WTC11 (cell line): ENCODE data around the gene MGAT4A. TPM values are rescaled to one million over a fixed set of nuclear protein-coding genes. Genes with fewer than 3 reads are reported as not detected.

ENCODE experiments used
- ATAC-seq: fragments of 200-7000 bp; cut with Tn5 transposase; 2 replicates; pipeline ENCODE4 v1.10.0; 2021; ENCODE audit warnings: mild to moderate bottlenecking, moderate library complexity
- CTCF ChIA-PET: fragments of 300-600 bp; sonication (Branson Sonifier 250); formaldehyde crosslinking; loops from one replicate; lab custom pipeline; 2021; ENCODE audit warnings: antibody characterized with exemption; lab: Charles Lee
- POLR2A ChIA-PET: fragments of 350-600 bp; sonication (Branson Sonifier 250); formaldehyde crosslinking; loops from one replicate; lab custom pipeline; 2021; ENCODE audit warnings: antibody characterized with exemption; lab: Charles Lee
- DNase-seq: peaks from one replicate; pipeline ENCODE4 v3.0.0; 2021; ENCODE audit warnings: low spot score
- H3K27ac Mint-ChIP-seq: 2 replicates; pipeline ENCODE4 v1.8.0; 2021; ENCODE audit warnings: mixed read lengths
- H3K27me3 Mint-ChIP-seq: 2 replicates; pipeline ENCODE4 v1.8.0; 2021; ENCODE audit warnings: low read depth, mild to moderate bottlenecking, moderate library complexity, mixed read lengths
- H3K36me3 Mint-ChIP-seq: 2 replicates; pipeline ENCODE4 v1.8.0; 2021; ENCODE audit warnings: mixed read lengths
- H3K4me1 Mint-ChIP-seq: 2 replicates; pipeline ENCODE4 v1.8.0; 2022; ENCODE audit warnings: mixed read lengths
- H3K4me3 Mint-ChIP-seq: 2 replicates; pipeline ENCODE4 v1.8.0; 2021; ENCODE audit warnings: mild to moderate bottlenecking, moderate library complexity, mixed read lengths
- H3K9me3 Mint-ChIP-seq: 2 replicates; pipeline ENCODE4 v1.8.0; 2021; ENCODE audit warnings: mixed read lengths
- ATF1 ChIP-seq: sonication (generic); formaldehyde crosslinking; IDR thresholded peaks from 2 replicates; pipeline ENCODE4 v1.8.1; 2023; ENCODE audit warnings: mild to moderate bottlenecking, moderate library complexity, missing genetic modification reagents
- ESRRA ChIP-seq: sonication (generic); formaldehyde crosslinking; IDR thresholded peaks from 2 replicates; pipeline ENCODE4 v1.8.1; 2022; ENCODE audit warnings: mild to moderate bottlenecking, missing genetic modification reagents, borderline replicate concordance
- ETV6 ChIP-seq: sonication (generic); formaldehyde crosslinking; IDR thresholded peaks from 2 replicates; pipeline ENCODE4 v1.8.1; 2022; ENCODE audit warnings: mild to moderate bottlenecking, missing genetic modification reagents
- FOXJ3 ChIP-seq: sonication (generic); formaldehyde crosslinking; IDR thresholded peaks from 2 replicates; pipeline ENCODE4 v1.9.0; 2021; ENCODE audit warnings: missing genetic modification reagents, mild to moderate bottlenecking, borderline replicate concordance
- FOXK1 ChIP-seq: sonication (generic); formaldehyde crosslinking; IDR thresholded peaks from 2 replicates; pipeline ENCODE4 v1.8.0; 2022; ENCODE audit warnings: mild to moderate bottlenecking, moderate library complexity, missing genetic modification reagents
- FOXP1 ChIP-seq: sonication (generic); formaldehyde crosslinking; IDR thresholded peaks from 2 replicates; pipeline ENCODE4 v1.8.0; 2022; ENCODE audit warnings: missing genetic modification reagents, mild to moderate bottlenecking, moderate library complexity, borderline replicate concordance
- NR1H2 ChIP-seq: sonication (generic); formaldehyde crosslinking; IDR thresholded peaks from 2 replicates; pipeline ENCODE4 v1.9.0; 2021; ENCODE audit warnings: mild to moderate bottlenecking, moderate library complexity, missing genetic modification reagents
- PRDM15 ChIP-seq: sonication (generic); formaldehyde crosslinking; IDR thresholded peaks from 2 replicates; pipeline ENCODE4 v1.8.0; 2022; ENCODE audit warnings: missing genetic modification reagents
- PRRX2 ChIP-seq: fragments of 250-450 bp; sonication (Bioruptor Pico); IDR thresholded peaks from 2 replicates; pipeline ENCODE4 v1.8.0; 2021; ENCODE audit warnings: mild to moderate bottlenecking
- SMAD3 ChIP-seq: sonication (generic); formaldehyde crosslinking; IDR thresholded peaks from 2 replicates; pipeline ENCODE4 v1.8.0; 2022; ENCODE audit warnings: missing genetic modification reagents, mild to moderate bottlenecking, borderline replicate concordance
- SOX15 ChIP-seq: fragments of 250-450 bp; sonication (Bioruptor Pico); IDR thresholded peaks from 2 replicates; pipeline ENCODE4 v1.9.0; 2021; ENCODE audit warnings: mild to moderate bottlenecking
- ZNF121 ChIP-seq: sonication (generic); formaldehyde crosslinking; IDR thresholded peaks from 2 replicates; pipeline ENCODE4 v1.8.0; 2023; ENCODE audit warnings: missing genetic modification reagents
- ZNF219 ChIP-seq: sonication (generic); formaldehyde crosslinking; IDR thresholded peaks from 2 replicates; pipeline ENCODE4 v1.8.0; 2023; ENCODE audit warnings: missing genetic modification reagents, mild to moderate bottlenecking, borderline replicate concordance
- ZNF232 ChIP-seq: sonication (generic); formaldehyde crosslinking; IDR thresholded peaks from 2 replicates; pipeline ENCODE4 v1.8.0; 2022; ENCODE audit warnings: mild to moderate bottlenecking, missing genetic modification reagents
- ZNF263 ChIP-seq: sonication (generic); formaldehyde crosslinking; IDR thresholded peaks from 2 replicates; pipeline ENCODE4 v1.8.1; 2022; ENCODE audit warnings: low read depth, mild to moderate bottlenecking, moderate library complexity, missing genetic modification reagents
- ZNF281 ChIP-seq: sonication (generic); formaldehyde crosslinking; IDR thresholded peaks from 2 replicates; pipeline ENCODE4 v1.8.0; 2023; ENCODE audit warnings: mild to moderate bottlenecking, missing genetic modification reagents
- ZNF396 ChIP-seq: fragments of 250-450 bp; sonication (Bioruptor Pico); IDR thresholded peaks from 2 replicates; pipeline ENCODE4 v1.8.0; 2021; ENCODE audit warnings: mild to moderate bottlenecking, moderate library complexity, borderline replicate concordance
- total RNA-seq: library from RNA; stranded (reverse); gene quantifications from 3 replicates; pipeline ENCODE4 v1.2.3, GENCODE V29; 2021
- TF ChIP-seq, protein P1 (sequence below): sonication (generic); formaldehyde crosslinking; IDR thresholded peaks from 2 replicates; pipeline ENCODE4 v1.8.0; 2022; ENCODE audit warnings: mild to moderate bottlenecking, missing genetic modification reagents

MGAT4A gene
- total RNA-seq, 1 experiment from 2014 or later = 6.7 TPM

GRCh38 chr2:98658816-98659490, 72.0 kb downstream of the MGAT4A start:
- CTCF ChIA-PET = no interaction called here

DNA sequence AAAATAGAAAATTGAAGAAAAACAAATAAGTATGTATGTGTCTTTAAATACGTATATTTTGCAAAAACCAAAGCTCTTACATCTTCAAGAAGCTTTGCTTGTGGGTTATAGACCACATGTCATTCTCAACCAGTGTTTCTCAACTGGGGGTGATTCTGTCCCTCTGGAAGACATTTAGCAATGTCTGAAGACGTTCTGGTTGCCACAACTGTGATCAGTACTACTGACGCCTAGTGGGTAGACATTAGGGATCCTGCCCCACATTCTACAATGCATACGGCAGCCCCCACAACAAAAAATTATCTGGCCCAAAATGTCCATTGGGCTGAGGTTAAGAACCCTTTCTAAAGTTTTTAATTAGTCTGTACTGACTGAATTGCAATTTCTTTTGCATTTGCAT, 74.1 kb downstream of the MGAT4A start:
- DNase-seq = no peak
- CTCF ChIA-PET = interaction anchor here (0.6 kb wide), 1 partner anchor 22 kb away, joined by 3 read pairs; no protein-coding TSS in a partner anchor
- Mint-ChIP-seq H3K27ac (no peak overlapping the region), H3K36me3 (no peaks in the 10 kb centered on the region), H3K4me1 (no peaks in the 10 kb centered on the region), H3K9me3 (no peaks in the 10 kb centered on the region), H3K27me3 (no peaks in the 10 kb centered on the region), H3K4me3 (no peak overlapping the region)
- POLR2A ChIA-PET = no interaction called here
- no peak for ATAC-seq
- no peak for TF ChIP-seq FOXP1
- no peak for TF ChIP-seq FOXK1

More at GRCh38 chr2:98658816-98659490, 72.0 kb downstream of the MGAT4A start:
- no peak overlapping the region for H3K27ac Mint-ChIP-seq
- DNase-seq = no peak
- H3K4me3 Mint-ChIP-seq = no peak overlapping the region
- H3K4me1 Mint-ChIP-seq = no peaks in the 10 kb centered on the region
- no peaks in the 10 kb centered on the region for H3K36me3 Mint-ChIP-seq
- no peaks in the 10 kb centered on the region for H3K27me3 Mint-ChIP-seq
- no peak for ATAC-seq
- TF ChIP-seq ZNF396 = no peak
- TF ChIP-seq ATF1 (CRISPR knock-in tag) = no peak
- no peak for TF ChIP-seq FOXJ3
- TF ChIP-seq PRRX2 (CRISPR knock-in tag) = no peak
- TF ChIP-seq ZNF121 (CRISPR knock-in tag) = no peak
- TF ChIP-seq ZNF281 (CRISPR knock-in tag) = no peak
- TF ChIP-seq ESRRA (CRISPR knock-in tag) = no peak
- TF ChIP-seq SOX15 (CRISPR knock-in tag) = no peak
- TF ChIP-seq, protein P1, sequence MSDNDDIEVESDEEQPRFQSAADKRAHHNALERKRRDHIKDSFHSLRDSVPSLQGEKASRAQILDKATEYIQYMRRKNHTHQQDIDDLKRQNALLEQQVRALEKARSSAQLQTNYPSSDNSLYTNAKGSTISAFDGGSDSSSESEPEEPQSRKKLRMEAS (CRISPR knock-in tag) = no peak
- TF ChIP-seq SMAD3 (CRISPR knock-in tag) = no peak
- no peak for TF ChIP-seq FOXK1
- TF ChIP-seq ZNF232 (CRISPR knock-in tag) = no peak
- TF ChIP-seq NR1H2 (CRISPR knock-in tag) = no peak
- no peak for TF ChIP-seq ETV6
- no peak for TF ChIP-seq PRDM15 (CRISPR knock-in tag)
- no peak for TF ChIP-seq ZNF219 (CRISPR knock-in tag)
- TF ChIP-seq ZNF263 (CRISPR knock-in tag) = no peak
- POLR2A ChIA-PET = no interaction called here
- H3K9me3 Mint-ChIP-seq = no peaks in the 10 kb centered on the region
